NCI-H146 treated with DMSO at 0.1 percent for 48 hours (cell line): ENCODE results near the gene FOXD1.
A peak's percentile ranks its signal among the peaks of the same experiment; 100 is the strongest.
"Not testable (repeated sequence)": the region's sequence is repeated elsewhere in the genome, so short reads cannot be mapped to it uniquely, and the experiment has no call there.

Experiments used
- DNase-seq: peaks from one replicate; lab custom pipeline; 2025; ENCODE audit not compliant: unreplicated experiment; lab: John Stamatoyannopoulos, UW

The FOXD1 gene

DNA sequence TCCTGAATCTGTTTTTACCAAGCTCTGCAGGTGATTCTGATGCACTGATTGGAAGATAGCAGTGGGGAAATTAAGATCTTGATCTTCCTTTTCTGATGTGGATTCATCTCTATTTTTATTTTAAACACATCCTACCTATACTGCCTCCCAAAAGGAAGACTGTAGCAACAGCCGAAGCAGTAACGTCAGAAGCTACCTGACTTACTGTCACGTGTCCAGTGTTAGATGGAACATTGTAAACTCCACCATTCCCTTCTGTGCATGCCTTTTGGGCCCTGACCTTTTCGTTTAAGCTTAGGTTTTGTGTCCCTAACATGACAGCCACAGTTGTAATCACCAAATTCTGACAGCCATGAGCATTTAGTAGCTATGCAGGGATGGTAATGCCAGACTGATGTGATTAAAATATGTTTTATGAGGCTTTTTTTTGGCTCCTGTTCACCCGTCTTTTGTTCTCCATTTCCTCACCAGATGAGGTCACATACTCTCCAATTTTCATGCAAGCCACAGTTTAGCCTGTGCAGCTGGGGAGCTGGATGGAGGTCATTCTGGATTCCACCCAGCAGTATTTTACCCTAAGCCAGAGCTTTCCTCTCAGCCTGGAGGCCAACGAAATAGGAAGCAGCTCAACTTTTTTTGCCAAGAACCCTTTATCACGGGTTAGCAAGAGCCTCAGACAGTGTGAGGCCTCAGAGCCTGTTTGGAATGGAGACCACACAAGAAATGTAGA, 15.6 kb upstream of the FOXD1 start:
- no peak for DNase-seq

DNA sequence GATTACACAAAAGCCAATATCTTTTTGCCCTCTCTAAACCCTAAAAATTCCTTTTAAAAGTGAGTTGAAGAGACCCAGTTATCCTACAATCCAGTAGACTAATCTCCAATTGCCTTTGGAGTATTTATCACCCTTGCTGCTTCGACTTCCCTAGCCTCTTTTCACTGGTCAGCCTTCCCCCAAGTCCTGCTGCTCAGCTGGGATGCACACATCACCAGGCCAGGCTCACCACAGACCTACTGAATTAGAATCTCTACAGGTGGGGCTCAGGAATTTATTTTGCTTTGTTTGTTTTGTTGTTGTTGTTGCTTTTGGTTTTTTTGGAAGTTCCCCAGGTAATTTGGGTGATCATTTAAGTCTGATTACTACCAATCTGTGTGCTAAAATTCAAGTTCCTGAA, 11.6 kb upstream of the FOXD1 start:
- no peak for DNase-seq

DNA sequence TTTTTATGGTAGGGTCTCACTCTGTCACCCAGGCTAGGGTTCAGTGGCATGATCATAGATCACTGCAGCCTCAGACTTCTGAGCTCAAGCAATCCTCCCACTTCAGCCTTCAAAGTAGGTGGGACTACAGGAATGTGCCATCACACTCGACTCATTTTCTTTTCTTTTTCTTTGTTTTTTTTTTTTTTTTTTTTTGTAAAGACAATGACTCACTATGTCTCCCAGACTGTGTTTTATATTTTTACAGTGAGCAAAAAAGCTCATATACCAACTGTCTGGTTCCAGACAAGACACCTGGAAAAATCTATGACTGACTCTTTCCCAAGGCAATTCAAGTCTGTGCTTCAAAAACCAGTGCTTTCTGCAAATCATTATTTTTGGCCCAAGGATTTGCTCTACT, 10.8 kb upstream of the FOXD1 start:
- DNase-seq: no peak

DNA sequence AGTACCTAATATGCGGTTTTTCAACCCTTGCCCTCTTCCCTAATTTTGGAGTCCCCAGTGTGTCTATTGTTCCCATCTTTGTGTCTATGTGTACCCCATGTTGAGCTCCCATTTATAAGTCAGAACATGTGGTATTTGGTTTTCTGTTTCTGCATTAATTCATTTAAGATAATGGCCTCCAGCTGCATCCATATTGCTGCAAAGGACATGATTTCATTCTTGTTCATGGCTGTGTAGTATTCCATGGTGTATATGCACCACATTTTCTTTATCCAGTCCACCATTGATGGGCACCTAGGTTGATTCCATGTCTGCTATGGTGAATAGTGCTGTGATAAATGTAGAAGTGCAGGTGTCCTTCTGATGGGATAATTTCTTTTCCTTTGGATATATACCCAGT, 7.9 kb upstream of the FOXD1 start:
- not testable (repeated sequence) for DNase-seq

DNA sequence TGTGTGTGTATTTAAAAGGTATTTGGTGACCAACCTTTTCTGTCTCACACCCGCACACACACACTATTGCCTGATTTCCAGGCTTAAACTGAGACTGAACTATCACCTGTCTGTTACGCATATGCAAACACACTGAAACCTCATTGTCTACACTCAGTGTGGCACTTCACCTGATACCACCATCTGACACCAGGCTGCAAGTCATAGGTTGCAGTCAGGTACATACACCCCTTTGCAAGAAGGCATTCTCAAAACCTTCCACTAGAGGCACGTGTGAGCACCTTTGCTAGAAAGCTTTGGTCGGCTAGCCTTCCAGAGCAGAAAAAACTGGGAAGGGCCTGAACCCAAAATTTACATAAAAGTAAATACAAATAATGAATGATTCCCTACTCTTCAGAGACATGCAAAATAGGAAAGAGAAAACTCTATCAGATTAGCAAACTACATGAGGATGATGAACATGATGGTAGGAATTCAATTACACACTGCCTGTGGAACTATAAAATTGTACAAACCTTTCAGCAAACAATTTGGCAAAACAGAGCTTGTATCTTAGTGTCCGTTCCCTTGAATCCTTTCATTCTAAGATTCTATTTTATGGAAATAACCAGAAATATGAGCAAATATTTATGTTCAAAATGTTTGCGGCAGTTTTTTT, 5.9 kb upstream of the FOXD1 start:
- peak; percentile 88 for DNase-seq

DNA sequence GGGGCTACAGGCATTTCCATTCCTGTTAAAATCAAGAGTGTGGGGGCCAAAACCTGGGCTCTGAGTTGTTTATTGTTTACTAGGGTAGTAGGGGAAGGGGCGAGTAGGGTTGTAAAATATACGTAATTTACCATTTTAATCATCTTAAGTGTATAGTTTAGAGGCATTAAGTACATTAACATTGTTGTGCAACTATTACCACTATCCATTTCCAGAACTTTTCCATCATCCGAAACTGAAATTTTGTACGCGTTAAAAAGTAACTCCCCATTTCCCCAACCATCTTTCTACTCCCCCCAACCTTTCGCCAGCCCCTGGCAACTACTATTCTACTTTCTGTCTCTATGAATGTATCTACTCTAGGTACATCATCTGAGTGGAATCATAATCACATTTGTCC, 3.6 kb upstream of the FOXD1 start:
- DNase-seq: no peak

DNA sequence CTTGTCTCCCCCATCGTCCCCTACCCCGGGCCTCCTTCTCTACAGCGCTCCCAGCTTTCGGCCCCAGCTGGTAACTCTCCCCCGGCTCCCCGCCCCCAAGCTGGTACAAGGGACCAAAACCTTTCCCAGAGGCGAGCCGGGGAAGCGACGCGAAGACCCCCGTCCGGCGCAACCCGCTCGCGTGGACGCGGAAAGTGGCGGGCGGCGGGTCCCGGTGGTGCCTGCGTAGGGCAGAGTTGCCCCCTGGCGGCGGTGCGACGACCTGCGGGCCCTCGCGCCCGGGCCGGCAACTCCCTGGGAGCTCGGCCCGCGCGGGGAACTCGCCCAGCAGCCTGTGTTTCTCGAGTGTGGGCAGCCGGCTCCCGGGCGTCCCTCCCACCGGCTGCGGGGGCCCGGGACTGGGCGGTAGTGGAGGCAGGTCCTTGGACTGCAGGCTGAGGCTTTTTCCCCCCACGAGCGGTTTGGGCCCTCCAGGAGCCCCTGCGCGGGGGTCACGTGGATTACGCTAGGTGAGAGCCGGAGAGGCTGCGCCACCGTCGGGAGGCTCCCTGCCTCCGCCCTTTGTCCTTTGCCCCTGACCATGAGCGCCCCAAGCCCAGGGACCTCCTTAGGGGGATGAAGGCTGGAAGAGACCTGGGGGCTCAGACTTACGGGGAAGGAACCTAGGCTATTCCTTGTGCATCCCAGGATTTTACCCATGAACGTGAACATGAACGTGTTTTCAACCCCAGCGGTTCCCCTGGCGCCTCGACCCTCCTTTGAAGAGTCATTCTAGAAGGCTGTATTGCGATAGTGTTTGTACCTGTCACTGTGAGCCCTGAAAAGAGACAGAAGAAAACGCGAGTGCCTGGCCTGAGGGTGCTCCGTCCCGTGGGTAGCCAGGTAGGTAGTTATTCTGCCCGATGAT, 2.9 kb upstream of the FOXD1 start:
- peak; percentile 33 for DNase-seq

DNA sequence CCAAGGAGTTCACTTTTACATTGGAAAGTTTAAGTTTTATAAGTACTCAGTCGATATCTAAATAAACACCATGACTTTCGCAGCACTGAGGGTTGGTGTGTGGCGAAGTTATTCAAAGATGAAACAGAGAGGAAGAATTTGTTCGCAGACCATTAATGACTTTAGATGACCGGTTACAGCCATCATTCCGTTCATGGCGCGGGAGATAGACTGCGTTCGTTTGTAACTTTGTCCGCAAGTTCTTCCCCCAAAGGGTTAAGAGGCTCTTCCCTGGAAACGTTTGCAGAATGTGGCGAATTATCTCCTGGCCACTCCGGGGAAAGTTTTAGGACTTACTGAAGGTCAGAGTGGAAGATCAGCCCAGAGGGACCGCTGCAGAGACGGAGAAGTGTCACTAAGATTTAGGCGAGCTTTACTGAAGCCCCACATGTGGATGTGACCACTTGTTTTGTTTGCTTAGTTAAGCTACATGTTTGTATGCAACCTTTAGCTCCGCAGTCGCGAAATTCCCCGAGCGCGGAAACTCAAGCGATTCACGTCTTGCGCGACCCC, 2.2 kb upstream of the FOXD1 start:
- no peak for DNase-seq

DNA sequence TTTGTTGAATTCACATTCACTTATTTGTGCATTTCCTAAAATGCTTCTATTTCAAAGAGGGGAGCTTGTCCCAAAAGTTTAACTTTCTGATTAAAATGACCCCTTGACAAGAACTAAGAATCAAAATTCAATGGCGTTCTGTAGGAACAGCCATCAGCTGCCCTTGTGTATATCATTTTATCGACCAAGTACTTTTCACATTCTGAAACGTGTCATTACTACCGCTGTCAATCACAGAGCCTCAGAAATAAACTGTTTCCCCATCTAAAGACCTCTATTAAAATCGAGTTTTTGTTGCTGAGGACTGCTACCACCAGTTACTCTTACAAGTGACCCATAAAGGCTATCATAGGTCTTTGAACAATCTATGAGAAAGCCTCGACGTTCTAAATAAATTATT, 1.6 kb upstream of the FOXD1 start:
- DNase-seq: no peak

DNA sequence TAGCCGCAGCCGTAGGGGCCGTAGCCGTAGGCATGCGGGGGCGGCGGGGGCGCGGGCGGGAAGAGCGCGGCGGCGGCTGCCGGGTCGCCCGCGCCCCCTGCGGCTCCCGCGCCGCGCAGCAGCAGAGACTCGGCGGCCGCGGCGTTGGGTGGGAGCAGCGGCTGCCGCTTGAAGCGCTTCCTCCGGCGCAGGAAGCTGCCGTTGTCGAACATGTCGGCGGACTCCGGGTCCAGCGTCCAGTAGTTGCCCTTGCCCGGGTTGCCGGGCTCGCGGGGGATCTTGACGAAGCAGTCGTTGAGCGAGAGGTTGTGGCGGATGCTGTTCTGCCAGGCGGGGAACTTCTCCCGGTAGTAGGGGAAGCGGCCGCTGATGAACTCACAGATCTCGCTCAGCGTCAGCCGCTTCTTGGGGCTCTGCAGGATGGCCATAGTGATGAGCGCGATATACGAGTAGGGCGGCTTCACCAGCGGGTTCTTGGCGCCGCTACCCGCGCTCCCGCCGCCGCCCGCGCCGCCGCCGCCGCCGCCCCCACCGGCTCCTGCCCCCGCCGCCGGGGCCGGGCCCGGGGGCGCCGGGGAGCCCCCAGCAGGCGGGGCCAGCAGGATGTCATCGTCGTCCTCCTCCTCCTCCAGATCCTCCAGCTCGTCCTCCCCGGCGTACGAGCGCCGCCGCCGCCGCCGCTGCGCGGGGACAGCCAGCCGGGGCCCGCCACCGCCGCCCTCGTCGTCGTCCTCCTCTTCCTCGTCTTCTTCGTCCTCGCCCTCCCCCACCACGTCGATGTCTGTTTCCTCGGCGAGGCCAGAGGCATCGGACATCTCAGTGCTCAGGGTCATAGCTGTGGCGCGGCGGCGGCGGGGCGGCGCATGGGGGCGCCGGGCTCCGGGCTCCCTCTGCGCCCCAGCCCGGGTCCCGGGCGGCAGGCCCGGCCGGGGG, 781 bp downstream of the FOXD1 start:
- peak; percentile 25 for DNase-seq

DNA sequence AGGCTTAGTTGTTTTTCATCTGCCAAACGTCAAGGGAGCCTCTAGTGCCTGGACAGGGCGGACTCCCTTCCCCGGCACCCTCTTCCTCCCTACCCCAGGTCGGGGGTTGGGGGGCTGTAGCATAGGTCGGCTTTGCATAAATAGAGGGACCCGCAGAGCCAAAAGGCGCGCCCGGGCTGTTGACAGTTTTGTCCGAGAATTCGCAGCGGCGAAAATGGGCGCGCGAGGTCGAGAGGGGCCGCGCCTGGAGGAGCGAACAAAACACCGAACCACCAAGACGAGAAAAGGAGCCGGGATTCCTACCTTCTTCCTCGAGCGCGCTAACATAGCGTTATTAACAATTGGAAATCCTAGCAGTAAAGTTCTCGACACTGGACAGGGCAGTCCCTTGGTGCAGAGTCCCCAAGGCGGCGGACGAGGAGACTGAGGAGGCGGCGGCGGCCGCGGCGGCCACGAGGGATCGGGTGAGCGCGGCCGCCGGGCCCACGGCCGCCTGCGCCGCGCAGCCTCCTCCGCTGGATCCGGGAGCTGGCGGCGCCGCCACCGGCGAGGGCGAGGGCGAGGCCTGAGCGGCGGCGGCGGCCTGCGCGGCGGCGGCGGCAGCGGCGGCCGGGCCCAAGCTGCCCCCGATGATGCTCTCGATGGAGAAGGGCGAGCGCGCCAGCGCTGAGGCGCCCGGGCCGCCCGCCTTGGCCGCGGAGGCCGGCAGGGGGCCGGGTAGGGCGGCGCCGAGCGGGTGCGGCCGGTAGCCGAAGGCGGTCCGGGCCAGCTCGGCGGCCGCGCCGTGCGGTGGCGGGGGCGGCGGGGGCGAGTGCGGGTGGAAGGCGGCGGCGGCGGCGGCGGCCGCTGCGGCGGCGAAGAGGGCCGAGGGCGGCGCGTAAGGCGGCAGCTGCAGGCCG, 1.7 kb downstream of the FOXD1 start:
- DNase-seq: no peak

DNA sequence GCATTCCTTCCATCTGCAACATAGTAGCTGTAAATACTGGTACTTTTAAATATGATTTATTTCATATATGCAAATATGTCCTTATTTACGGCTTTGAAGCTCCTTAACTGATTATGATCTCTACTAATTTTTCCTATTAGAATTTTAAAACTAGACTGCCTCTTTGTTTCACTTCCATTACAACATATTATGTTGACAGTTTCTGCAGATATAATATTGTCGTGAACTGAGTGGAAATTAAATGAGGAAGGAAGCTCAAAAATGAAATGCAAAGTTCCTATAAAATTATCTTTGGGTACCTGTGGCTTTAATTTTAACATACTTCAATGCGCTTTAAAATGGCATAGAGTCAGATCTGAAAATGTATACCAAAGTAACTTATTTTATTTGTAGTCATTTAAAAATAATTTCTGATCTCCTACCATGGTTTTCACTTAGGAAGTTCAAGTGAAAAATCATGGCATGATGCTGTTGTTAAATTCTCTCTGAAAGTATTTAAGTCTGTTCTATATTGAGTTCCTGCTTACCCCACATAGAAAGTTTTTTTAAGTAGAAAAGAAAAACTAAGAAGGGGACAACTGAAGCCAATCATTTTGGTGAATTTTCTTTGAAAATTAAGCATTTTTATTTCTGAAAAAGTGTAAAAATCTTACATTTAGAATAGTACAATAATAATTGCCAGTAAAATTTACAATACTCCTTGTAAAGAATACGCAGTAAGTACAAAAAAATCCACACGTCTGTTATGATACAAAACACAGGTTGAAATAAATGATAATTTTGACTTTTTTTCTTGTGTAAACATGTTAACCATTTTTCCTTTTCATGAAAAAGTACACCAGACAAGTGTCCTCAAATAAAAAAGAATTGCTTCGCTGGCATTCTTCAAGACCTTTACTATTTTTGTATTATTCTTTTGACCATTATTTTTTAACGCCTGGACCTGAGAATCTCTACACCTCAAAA, 2.6 kb downstream of the FOXD1 start:
- peak; percentile 34 for DNase-seq

DNA sequence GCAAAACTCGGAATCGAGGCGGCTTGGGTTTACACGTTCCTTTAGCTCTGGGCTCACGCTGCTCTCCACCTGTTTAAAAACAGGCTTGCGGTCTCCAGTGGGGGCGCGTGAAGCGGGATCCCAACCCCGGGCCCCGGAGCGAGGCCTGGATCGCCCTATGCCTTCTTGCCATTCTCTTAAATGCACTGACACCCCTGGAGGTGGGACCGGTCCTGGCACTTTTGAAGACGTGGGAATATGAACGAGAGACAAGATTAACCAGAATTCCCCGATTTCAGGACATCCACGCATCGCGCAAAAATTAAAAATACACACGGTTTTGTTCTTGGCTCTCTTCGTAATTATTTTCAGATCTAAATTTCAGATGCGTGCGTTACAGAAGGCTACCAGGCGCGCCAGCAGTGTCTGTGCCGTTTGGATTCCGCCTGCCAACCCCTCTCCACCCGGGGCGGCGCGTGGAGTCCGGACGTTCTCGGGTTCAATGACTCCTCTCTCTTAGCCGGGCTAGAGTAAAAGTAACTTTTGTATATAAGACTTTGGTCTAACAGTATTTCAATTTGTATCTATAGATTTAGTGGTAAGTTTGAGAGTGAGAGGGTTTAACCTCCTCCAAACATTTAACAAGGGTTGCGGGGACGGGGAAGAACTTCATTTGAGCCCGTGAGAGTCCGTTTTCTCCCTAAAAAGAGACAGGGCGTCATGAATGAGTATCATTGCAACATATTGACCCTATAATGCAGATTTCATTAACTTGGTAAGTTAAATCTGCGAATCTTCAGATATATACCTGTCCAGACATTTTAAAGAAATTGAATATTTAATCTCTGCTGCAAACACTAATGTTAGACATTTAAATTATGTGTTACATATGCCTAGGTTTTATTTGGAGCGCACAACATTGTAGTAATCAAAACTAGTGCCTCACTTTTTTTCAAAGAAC, 3.8 kb downstream of the FOXD1 start:
- DNase-seq: peak; percentile 46

DNA sequence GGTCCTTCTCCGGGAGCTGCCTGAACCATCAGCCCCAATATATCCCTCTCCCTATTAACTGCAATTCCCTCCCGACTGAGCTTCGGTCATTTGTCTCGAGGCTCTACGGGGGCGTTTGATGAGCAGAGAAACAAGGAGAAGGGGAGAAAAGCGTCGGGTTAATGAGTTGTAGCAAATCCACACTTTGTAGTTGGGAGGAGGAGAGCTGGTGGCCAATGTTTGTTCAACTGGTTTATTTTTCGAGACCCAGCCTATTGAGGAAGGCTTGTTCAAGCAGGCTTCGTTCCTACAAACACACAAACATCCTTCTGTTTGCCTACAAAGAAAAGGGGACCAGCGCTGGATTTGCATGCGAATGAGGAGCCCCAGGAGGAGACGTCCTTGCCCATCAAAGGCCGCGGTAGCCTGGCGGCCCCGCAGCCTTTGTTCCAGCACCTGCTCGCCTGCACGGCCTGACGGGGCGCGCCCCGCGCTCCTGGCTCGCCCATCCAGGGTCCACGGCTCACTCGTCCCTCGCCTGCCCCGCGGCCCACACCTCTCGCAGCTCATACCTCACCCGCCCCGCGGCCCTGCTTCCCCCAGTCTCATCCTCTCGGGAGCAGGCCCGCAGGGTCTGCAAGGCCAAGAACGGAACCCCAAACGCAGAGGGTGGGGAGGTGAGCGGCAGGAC, 4.6 kb downstream of the FOXD1 start:
- peak; percentile 84 for DNase-seq

DNA sequence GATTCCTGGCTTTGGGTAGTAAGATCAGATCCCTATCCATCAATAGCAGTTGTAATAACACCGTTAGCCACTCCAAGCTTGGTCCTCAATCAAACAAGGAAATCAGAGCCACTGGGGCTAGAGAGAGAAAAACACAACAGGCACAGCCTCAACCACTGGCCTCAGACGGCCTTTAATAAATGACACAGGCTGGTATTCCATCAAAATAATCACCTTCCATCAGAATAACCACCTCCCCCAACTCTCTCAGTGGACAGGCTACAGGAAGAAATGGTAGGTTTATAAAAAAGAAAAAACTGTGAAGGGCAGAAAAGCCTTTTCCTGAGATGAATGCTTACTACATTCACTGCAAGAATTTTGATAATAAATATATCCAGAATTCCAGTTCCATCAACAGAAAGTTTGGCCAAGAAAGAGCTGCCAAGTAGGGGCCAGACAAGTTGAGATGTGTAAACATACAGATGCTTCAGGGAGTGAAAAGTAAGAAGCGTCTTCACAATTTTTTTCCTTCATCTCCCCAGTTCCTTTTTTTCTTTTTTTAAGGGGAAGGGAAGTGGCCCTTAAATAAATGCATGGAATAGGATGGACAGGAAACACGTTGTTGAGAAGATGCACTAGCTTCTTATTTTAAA, 5.5 kb downstream of the FOXD1 start:
- no peak for DNase-seq

DNA sequence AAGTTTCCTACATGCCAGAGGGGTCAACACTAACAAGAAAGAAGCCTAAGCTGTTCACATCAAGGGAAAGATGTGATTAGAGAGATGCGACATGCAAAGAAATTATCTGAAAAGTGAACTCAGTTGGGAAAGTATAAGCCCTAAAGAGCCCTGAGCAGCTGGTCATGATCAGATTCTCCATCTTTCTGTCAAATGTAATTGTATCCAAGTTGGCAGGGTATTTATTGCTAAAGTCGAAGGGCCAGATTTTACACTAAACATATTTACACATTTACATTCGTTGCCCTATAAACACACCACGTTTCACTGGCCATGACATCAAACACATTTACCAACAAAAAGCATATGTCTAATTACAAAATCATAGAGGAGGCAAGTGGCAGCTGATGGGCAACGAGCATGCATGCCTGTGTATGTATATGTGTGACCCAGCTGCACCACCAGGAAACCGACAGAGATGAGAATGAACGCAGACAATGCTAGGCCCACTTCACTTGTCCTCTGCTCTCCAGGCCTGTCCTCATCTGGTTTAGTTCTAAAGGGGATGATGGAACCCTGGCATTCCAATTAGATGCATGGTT, 6.3 kb downstream of the FOXD1 start:
- DNase-seq: no peak
